Measurements from ENCODE around the gene HDGF. TPM values are rescaled to one million over a fixed set of nuclear protein-coding genes. Genes with fewer than 3 reads are reported as not detected.

Gene HDGF
- polyA plus RNA-seq, 4 donors, result 174 to 284 (median 268) TPM

DNA sequence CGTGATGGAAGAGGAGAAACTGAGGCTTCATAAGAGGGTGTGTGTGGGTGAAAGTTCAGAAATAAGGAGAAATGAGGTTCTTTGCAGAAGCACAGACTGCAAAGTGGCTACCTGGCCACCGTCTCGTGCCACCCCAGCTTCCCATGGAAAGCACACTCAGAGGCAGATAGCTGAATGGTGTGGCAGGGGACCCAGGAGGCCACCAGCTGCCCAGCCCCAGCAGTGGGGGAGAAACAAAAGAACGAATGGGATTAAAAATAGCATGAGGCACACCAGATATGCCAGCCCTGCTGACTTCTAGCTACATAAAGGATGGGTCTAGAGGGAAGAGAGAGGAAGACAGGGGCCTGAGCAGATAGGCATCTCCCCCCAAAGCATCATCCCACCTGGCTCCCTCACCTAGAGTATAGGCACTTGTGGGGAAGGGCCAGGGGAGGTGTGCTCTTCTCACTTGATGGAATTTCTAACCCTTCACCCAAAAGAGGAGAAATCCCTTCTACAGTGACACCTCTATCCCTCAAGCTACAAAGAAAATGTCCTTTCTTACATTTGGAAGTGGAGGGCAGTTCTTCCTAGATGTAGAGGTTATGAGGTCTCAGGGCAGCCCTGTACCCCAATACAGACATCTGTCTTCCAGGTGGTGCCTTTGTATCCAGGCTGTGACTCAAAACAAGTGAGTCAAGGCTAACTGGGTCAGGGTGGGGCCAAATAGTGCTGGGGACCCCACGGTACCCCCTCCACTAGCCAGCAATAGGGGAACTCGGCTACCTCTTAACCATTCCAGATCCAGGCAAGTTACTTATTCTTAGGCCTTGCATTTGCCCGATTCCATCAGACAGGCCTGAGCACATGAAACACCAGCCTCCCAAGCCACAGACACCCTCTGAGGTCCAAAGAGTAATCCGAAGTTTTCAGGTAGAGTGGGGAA, 3.5 kb downstream of the HDGF start:
- no peak for DNase-seq (ENCODE audit: low read depth in 4 of 4, low spot score in 3 of 4)

DNA sequence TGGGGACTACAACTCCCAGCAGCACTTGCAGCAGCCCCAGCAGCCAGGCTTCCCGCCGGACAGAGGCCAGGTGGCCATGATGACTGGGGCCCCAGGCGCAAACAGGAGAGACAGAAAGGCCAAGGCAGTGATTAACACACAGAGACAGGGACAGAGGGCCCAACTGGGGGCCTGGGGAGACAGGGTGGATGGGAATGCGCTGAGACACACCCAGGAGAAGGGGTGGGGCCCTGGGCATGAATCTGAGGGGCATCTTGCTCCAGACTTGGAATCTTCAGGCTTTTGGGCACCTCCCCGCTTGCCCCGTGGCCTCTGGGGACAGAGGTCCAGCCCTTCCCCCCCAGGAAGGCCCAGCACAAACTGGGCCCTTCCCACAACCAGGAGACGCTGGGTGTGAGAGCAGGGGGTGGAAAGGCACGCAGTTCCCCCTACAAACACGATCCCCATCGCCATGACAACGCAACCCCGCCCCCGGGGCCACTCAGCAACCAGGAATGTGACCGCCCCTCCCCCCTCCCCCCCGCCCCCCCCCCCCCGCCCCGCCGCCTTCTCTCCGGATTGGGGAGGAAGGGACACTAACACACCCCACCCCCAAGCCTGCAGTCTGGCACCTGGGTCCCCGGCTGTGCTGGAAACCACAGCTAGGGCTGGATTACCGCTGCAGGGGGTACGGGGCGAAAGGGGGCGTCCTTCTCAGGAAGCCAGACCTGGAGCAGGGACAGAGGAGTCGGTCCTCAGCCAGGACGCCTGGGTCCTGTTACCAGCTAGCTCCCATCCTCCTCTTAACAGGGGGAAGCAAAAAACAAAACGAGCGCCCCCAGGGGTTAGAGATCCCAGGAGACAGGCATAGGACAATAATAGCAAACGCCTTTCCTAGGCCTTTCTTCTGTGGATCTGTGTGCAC, 4.5 kb downstream of the HDGF start:
- DNase-seq (ENCODE audit: low read depth in 4 of 4, low spot score in 3 of 4), result peak in 1 of 4 donors; percentile 87

GRCh38 chr1:156746406-156746727, 5.1 kb downstream of the HDGF start:
- no peak for DNase-seq (ENCODE audit: low read depth in 4 of 4, low spot score in 3 of 4)

GRCh38 chr1:156745881-156746280, 5.6 kb downstream of the HDGF start:
- DNase-seq (ENCODE audit: low read depth in 4 of 4, low spot score in 3 of 4), result no peak

DNA sequence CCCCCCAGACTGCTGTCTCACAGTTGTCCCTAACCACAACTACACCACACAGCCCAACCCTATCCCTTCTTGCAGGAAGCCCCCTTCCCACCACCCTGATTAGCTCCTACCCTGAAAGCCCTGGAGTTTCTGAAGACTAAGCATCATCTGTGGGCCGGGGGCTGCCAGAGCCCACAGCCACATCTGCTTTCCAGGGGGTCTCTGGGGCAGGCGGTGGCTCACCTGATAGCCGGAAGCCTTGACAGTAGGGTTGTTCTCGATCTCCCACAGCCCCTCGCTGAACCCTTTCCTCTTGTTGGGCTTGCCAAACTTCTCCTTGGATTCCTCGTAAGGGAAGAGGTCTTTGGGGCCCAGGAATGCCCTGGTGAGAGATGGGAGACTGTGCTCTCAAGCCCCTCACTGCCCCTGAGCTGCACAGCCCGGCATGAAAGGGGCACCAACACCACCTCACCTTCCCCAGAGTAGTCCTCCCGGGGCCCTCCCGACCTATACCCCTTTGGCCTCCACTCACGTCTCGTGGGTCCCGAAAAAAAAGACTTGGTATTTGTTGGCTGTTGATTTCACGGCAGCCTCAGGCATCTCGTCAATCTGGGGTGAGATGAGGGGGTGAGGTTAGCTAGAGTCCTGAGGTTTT, 6.6 kb downstream of the HDGF start:
- DNase-seq (ENCODE audit: low read depth in 4 of 4, low spot score in 3 of 4), result no peak

DNA sequence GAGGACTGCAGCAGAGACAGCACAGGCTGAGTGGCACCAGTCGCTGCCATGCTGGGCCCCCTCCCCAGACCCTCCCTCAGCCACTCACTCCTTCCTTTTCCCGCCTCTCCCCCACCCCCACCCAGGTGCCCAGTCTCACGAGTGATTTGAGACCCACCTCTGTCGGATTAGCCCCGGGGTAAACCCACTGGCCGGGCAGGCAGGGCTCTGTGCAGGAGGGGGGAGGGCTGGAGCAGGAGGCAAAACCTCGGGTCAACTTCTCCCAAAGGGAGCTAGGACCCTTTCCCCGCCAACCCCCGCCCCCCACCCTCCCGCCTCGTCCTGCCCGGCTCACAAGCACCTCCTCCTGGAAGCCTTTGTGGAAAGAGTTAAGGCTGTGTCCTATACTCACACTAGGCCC, 7.1 kb downstream of the HDGF start:
- no peak for DNase-seq (ENCODE audit: low read depth in 4 of 4, low spot score in 3 of 4)

DNA sequence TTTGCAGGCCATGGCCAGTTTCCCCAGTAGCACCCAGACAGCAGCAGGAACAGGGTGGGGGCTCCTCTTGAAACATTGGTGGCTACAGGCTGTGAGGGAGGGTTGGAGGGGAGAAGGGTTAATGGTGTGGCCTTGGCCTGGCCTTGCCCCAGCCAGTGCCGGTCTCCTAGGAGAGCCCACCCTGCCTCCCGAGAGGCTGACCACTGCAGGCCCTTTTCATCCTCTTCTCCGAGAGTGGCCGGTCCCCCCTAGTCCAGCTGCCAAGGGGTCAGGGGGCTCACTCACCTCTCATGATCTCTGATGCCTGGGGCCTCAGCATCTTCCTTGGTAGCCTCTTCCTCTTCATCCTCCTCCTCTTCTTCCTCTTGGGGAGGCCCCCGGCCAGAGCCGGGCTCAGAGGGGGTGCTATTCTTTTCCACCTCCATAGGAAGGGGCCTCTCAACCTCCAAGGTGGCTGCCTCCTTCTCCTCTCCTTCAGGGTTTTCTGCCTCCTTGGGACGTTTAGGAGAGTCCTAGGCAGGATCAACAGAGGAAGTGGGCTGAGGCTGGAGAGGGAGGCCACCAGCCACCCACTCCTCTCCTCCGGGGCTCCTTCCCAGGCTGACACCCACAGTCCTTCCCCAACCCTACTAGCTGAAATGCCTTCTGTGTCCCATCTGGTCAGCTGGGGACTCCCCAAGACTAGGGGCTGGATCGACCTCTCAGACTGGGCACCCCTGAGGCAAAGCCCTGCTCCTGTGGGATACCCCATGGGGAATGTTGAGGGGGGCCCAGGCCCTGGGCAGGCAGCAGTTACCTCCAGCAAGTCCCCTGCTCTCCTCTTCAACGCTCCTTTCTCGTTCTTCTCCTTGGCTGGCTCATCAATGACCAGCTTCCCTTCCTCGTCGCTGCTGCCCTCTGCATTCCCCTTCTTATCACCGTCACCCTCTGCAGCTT, 7.8 kb downstream of the HDGF start:
- no peak for DNase-seq (ENCODE audit: low read depth in 4 of 4, low spot score in 3 of 4)

GRCh38 chr1:156742801-156743200, 8.7 kb downstream of the HDGF start:
- no peak for DNase-seq (ENCODE audit: low read depth in 4 of 4, low spot score in 3 of 4)

DNA sequence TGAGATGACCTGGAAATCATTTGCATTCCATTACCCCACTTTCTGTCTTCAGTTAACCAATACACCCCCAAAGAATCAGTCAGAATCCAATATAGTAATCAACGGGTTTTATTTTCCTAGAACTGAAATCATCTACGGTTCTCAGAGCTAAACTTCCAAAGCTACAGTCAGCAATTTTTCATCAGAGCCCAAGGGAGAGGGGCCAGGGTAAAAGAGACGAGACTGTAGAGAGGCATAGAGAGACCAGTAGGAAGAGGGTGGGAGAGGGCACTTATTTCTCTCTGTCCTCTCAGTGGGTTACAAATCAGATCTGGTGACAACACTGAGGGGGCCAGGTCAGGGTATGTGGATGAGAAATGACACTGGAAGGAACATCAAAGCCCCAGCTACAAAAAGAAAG, 9.5 kb downstream of the HDGF start:
- DNase-seq (ENCODE audit: low read depth in 4 of 4, low spot score in 3 of 4), result no peak

DNA sequence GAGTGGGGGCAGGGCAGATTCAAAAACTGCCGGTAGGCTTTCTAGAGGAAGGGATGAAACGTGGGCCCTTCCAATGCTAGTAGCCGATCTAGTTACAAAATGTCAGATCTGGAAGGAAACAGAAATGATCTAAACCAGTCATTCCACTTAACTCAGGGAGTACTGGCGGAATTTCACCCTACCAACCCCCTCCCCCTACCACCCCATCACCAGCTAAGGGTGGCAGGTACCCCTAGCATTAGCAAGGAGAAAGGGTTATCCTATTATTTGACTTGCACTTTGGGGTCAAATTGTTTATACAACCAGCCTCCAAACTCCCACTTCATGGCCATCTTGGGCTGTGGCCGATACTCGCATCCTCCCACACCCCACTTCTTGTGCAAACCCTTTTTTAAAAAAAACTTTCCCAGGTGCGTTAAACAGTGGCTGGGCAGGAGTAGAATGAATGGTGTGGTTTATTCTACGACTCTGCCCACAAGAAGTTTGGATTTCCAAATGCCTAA, 9.9 kb downstream of the HDGF start:
- DNase-seq (ENCODE audit: low read depth in 4 of 4, low spot score in 3 of 4), result peak in 1 of 4 donors; percentile 39

DNA sequence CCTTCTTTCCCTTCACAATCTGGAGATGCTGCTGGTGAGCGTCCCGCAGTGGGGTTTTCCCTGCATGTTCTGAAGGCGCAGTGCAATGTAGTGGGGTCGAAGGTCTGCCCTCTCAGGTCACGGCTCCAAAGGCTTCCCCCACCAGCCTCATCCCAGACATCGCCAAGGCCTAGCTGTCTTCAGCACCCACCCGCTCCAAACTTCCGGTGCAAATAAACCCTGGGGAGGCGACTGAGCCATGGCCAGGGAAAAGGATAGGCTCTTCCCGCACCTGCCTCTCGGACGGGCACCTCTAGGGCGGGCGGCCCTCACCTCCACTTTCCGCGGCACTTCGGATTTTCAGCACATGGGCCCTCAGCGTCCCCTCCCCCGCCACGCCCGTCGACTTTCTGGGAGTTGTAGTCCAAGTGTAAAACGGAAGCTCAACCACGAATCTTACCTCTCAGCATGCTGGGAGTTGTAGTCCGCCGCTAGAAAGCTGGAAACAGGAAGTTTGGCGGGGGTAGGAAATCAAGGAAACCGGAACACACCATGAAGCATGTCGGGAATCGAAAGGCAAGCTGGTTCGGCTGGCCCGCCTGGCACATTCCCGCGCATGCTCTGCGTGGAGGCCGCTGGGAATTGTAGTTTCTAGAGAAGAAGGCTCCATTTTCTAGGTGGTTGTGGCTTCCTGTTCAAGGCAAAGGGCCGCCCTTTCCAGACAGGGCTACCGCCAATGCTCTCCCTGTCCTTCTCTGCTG, 10.6 kb downstream of the HDGF start, which contains the start of gene MRPL24:
Gene MRPL24, minus strand, starts transcription at position 348 of the 740 bp plus-strand sequence. CDS start 2,384 bp downstream, outside the sequence.
- peak; percentile 98 to 100 (median 98) for DNase-seq (ENCODE audit: low read depth in 4 of 4, low spot score in 3 of 4)

GRCh38 chr1:156740237-156740740, 11.2 kb downstream of the HDGF start:
- DNase-seq (ENCODE audit: low read depth in 4 of 4, low spot score in 3 of 4), result no peak

DNA sequence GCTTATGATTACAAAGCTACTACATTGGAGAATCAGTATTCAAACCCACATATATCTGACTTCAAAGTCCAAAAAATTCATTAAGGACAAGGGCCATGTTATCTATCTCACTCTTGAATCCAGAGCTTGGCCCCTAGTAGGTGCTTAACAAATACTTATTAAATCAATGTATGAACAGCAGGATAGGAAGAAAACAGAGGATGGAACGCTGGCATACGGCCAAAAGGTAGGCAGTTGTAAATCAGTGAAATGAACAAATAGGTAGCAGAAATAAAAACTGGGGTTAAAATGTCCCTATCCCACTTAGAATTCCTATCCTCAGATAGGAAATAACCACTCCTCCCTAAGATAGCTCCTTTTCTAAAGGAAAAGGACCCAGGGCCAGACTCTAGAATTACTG, 12.6 kb downstream of the HDGF start:
- no peak for DNase-seq (ENCODE audit: low read depth in 4 of 4, low spot score in 3 of 4)

GRCh38 chr1:156738407-156738806, 13.1 kb downstream of the HDGF start:
- no peak for DNase-seq (ENCODE audit: low read depth in 4 of 4, low spot score in 3 of 4)

DNA sequence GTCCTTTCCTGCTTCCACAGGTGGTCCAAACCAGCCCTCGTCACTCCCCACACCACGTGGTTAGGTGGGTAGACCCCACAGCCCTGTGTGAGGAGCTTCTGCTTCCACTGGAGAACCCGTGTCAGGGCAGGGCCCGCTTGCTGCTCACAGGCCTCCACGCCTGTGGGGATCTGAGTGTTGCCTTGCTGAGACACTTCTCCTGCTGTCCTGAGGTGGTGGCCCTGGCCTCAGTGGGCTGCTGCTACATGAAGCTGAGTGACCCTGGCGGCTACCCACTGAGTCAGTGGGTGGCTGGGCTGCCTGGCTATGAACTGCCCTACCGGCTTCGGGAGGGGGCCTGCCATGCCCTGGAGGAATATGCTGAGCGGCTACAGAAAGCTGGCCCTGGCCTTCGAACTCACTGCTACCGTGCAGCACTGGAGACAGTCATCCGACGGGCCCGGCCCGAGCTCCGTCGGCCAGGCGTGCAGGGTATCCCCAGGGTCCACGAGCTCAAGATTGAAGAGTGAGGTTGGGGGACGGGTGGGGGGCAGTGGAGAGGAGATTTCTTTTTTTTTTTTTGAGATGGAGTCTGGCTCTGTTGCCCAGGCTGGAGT, 17.4 kb downstream of the HDGF start:
- DNase-seq (ENCODE audit: low read depth in 4 of 4, low spot score in 3 of 4), result no peak

- DNase-seq (ENCODE audit: low read depth in 4 of 4, low spot score in 3 of 4), result peak in 3 of 4 donors; percentile 92 to 93 (median 92)
Measured at GRCh38 chr1:156728599-156729462, 22.6 kb downstream of the HDGF start, which contains the start of gene ISG20L2. Gene ISG20L2 (minus strand): TSS chr1:156728766. CDS start chr1:156727652, 1,114 bp downstream.

- DNase-seq (ENCODE audit: low read depth in 4 of 4, low spot score in 3 of 4), result no peak
Measured at GRCh38 chr1:156727926-156728598, 23.4 kb downstream of the HDGF start, which contains the start of gene METTL25B. Gene METTL25B (plus strand): TSS chr1:156728469. CDS start chr1:156729105, 636 bp downstream.
